ENCODE data around the gene PRR29.
"Not testable (repeated sequence)": the region's sequence is repeated elsewhere in the genome, so short reads cannot be mapped to it uniquely, and the experiment has no call there.

PRR29 gene

DNA sequence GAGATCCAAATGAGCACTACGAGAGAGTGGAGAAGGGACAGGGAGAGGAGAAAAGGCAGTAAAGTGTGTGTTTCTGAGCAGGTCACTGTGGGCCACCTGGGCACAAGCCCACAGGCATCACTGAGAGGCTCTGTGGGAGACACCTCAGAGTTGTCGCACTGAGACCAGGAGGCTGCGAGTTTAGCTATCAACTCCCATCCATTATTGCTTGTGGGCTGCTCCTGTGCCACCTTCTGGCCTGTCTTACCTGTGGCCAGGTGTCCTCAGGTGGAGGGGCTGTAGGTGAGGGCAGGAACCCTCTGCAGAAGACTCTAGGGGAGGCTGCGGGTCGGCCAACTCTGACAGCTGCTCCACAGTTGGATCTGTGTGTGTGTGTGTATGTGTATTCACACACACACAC, 2.5 kb upstream of the PRR29 start:
- no peak for DNase-seq

DNA sequence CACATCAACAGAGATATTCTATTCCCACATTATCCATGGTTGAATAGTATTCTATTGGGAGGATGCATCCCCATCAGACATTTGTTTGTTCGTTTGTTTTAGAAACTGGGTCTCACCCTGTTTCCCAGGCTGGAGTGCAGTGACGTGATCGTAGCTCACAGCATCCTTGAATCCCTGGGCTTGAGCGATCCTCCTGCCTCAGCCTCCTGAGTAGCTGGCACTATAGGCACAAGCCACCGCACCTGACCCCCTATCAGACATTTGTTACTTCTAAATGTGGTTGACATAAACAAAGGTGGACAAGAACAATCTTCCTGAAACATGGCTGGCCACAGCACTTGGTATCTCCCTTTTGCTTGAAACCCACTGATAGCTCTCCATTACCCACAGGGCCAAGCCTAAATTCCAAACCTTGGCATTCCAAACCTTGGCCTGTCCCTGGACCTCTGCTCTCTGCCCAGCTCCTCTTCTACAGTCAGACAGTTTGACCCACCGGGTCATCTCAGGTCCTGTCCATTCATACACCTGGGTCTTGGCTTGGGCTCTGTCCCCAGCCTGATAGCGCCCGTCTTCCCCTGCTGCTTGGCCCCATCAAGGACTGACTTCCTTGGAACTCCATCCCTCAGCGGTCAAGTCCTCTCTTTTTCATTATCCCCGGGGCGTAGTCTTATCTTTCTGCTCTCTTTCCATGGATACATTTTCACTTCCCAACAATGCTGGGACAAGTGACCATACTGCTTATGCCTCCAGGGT, 1.5 kb upstream of the PRR29 start:
- no peak for DNase-seq

DNA sequence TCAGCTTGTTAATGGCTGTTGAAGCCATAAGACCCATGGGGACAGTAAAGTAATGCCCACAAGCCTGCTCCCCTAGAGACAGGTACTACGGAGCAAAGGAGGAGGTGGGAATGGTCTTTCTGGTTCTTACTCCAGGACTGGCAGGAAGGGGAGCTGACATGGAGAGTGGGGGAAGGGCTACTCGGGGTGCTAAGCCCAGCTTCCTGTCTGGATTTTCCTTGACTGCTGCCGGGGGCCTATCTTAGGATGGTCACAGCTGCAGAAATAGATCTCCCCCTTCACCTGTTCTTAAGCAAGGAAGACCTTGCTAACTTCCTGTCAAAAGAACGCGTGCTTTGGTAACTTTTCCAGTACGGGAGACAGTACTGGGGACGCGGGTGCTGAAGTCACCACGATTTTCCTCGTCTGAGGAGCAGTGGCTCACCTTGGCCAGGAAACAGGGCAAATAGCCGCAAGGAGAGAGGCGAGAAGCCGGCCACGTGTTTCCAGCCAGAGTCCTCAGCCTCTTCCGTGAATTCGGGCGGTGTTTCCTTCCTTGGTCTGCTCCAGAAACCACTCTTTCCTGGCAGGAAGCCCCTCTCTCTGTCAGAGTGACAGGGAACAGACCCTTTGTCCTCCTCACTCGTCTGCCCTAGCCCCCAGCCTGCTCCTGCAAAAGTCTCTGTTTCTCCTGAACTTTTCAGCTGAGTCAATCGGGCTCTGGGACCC, 656 bp upstream of the PRR29 start:
- DNase-seq: no peak

DNA sequence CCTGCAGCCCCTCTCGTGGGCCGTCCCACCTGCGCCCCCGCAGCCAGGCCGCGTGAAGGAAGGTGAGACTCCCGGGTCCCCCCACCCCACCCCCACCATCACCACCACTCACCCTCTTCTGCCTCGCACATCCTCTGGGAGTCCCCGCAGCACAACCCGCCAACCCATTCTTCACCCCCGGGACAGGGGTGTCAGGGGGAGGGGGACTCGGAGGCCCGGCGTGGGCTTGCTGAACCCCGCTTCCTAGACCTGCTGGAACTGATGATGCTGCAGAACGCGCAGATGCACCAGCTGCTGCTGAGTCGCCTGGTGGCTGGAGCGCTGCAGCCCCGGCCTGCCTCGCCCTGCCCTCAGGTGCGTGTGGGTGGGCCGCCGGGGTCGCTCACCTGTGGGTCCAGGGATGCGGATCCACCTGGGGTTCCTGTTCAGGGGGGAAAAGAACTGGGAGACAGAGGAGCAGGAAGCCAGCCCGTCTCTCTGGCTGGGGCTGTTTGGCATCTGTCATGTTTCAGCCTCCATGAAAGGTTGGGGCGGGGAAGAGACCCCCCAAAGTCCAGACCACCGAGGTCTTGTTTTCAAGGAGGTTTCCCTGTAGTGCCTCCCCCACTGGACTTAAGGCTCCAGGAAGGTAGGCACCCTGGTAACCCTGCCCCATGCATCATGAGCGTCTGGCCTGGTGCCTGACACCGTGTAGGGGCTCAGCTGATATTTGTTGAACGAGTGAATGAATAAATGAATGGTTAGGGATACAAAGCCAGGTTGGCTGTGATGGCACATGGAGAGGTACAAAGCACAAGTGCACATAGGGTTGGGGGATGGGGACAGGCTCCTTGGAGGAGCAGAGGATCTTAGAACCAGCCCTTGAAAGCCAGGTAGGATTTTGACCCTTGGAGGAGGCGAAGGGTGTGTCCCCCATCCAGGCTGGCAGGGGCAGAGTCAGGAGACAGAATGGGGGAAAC, 849 bp downstream of the PRR29 start:
- DNase-seq: peak in 2 of 56 donors; percentile 10 to 56

DNA sequence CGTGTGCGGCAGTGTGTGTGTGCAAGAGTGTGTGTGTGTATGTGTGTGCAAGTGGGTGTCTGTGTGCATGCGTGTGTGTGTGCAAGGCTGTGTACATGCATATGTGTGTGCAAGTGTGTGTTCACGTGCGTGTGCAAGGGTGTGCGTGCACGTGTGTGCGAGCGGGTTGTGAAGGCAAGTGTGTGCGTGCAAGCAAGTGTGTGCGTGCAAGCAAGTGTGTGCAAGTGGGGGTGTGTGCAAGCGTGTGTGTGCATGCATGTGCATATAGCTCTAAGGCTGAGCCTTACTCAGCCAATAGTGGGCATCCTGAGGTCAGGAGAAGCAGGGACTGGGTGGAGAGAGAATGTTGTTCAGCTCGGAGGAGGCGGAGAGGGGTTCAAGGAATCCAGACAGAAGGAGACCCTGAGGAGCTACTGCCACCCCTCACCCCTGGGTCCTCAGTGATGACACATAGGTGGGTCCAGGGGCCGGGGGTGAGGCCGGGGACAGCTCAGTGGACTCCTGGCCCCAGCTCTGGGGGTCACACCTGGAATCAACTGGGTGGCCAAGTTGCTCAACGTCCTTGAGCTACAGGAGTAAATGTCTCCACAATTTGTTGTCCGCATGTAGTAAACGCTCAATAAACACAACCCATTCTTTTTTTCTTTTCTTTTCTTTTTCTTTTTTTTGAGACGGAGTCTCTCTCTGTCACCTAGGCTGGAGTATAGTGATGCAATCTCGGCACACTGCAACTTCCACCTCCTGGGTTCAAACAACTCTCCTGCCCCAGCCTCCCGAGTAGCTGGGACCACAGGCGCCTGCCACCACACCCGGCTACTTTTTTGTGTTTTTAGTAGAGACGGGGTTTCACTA, 1.8 kb downstream of the PRR29 start:
- no peak for DNase-seq

DNA sequence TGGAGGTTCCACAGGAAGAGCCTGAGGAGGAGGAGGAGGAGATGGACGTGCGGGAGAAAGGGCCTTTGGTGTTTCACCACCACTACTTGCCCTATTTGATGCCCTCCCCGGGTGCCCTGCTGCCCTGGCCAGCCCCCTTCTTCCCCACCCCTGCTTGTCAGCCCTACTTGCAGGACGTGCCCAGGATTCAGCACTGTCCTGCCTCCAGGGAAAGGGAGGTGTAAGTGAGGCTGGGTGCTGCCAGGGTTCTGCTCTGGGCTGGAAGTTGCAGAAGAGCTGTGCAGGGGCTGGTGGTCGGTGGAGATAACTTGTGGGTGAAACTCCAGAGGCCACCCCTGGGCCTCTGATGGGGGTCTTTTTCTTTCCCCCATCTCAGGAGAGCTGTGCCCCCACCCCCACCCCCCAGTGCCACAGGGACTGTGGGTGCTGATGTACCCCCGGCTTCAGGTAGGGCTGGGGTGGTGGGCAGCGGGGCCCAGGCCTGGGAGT, 3.0 kb downstream of the PRR29 start:
- DNase-seq: no peak

DNA sequence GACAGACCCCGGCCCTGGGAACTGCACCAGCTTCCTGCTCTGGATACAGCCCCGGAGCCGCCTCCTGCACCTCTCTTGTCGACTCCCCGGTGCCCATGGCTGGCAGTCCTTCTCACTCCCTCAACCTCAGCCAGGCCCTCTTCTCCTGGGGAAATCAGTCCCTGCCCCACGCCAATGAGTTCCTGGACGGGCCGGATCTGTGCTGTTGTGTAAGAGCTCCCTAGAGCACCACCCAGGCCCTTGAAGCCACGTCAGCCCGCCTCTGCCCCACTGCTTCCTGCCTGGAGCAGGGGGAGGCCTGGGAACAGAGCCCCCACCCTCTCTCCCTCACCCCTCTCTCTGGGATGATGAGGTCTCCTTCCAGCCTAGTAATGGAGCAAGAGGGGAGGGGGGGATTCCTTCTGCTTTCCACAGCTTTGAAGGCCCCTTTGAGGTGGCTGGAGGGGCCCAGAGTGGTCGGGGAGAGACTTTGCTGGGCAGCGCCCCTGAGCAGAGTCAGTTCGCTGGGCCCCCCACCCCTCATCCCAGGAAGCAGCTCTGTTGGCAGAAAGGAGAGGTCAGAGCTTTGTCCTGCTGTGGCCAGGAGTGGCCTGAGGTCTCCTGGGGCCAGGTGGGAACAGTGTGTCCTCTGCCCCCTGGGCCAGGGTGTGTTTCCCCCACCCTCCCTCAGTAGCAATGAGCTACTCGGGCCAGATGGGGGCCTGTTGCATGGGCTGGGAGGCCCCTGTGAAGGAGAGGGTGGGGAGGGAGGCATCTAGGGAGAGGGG, 3.8 kb downstream of the PRR29 start:
- DNase-seq: no peak

DNA sequence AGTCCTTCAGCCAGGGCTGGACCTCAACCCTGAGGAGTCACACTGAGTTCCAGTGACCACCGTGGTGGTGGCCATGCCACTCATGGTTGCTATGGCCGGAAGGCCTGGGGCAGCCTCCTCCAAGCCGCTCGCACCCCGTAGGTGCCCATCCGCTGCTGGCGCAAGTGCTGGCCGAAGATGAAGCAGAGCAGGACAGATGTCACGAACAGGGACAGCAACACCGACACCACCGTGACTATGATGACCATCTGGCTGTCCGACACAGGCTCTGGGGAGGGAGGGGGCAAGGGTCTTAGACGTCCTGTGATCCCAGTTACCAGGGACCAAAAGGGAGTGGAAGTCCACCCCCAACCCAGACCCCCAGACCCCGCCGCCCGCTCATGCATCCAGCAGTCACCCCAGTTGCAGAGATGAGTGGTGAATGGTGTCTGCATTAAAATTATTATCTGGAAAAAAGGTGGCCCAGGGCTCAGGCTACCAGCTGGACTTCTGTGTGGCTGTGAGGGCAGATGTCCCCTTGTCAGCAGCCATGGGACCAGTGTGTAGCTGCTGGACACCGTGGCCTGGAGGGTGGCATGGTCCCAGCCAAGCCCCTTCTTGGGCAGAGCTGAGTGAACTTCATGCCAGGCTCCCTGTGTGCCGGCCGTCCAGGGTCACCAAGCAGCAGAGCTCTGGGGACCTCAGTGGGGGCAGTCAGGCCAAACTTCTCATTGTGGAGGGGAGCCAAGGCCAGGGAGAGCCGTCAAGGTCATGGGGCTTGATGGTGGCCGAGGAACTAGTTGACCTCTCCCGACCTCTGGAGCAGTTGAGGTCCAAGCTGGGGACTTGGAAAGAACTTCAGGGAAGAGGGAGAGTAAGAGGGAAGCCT, 4.7 kb downstream of the PRR29 start:
- no peak for DNase-seq

DNA sequence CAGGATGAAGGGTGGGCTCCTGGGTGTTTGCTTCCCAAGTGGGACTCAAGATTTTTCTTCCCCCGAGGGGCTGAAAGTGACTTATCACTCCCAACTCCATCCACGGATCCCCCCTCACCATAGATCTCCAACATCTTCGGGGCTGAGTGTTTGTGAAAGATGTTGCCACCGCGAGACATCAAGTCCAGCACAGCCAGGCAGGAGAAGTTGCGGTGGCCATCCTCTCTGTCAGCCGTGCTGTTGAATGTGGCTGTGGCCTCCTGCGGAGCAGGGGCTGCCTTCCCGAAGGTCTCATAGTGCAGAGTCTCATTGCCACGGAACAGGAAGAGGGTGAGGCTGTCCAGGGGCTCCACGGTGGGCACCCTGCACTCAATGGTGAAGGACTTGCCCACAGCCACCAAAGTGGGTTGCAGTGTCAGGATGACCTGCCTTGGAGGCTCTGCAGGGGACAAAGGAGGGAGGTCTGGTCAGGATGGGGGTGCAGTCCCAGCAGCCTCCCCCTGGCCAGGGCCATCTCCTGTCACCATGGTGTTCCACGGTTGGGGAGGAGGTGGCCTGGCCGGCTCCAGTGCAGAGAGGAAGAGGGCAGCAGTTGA, 5.5 kb downstream of the PRR29 start:
- no peak for DNase-seq

DNA sequence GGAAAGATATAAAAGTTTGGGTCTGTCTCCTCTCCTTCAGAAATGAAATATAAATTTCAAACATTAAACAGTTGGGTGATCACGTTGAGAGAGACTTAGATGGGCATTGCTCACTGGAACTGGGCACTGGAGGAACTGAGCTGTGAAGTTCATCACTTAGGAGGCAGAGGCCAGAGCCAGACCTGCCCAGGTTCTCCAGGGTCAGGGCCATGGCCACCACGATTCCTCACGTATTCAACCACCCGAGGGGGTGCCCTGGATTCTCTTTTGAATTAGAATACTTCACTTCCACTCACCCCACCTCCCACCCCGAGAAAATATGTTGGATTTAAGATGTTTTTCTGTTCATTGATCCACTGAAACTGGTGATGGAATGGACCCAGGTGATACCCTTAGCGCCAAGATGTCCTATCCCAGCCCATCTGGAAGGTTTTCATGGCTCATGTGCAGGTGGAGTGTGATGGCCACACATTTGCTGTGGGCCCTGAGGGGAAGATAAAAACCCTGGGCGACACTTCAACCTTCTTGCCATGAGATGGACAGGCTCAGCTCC, 6.1 kb downstream of the PRR29 start:
- DNase-seq: no peak

DNA sequence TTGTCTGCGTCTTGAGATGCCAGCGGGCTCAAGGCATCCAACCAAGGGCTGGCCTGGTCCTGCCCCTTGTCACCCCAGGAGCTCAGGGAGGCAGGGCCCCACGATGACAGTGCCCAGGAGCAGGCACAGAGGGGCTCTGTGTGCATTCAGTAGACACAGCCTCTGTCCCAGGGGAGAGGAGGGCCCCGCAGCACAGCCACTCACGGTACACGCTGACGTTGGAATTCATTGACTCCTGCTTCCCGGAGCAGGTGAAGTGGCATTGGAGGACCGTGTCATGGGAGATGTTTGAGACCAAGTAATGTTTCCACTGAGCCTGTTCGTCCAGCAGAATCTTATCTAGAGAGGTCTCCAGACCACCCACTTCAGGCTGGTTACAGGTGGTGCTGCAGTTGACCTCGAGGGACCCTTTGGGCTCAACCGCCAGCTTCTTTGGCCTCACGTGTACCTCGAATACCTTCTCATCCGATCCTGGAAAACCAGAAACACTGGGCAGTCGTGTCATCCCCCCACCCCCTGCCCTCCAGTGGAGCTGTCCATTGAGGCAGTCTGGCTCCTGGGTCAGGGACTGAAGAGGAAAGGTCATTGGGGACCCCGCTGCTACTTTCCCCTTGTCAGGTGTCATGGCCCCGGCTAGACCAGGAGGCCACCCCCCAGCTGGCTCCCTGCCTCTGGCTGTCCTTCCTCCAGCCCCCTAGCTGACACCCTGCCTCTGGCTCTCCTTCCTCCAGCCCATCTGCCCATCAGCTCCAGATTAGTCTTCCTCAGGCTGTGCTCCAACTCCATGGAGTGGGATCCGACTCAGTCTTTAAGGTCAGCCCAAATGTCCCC, 7.0 kb downstream of the PRR29 start:
- DNase-seq: no peak

DNA sequence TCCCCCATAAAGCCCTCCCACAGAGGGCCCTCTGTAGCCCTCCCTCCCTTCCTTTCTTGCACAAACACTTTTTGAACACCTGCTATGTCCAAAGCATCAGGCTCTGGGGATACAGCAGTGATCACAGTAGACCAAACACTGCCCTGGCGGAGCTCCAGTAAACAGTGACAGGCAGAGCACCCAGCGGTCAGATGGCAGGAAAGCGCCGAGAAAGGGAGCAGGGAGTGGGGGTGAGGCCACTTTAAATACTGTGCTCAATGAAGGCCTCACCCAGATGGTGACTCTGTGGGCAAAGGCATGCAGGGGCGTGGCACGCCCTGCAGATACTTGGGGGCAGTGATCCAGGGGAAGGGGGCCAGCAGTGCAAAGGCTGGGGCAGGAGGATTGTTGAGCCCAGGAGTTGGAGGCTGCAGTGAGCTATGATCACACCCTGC, 7.6 kb downstream of the PRR29 start:
- DNase-seq: no peak

DNA sequence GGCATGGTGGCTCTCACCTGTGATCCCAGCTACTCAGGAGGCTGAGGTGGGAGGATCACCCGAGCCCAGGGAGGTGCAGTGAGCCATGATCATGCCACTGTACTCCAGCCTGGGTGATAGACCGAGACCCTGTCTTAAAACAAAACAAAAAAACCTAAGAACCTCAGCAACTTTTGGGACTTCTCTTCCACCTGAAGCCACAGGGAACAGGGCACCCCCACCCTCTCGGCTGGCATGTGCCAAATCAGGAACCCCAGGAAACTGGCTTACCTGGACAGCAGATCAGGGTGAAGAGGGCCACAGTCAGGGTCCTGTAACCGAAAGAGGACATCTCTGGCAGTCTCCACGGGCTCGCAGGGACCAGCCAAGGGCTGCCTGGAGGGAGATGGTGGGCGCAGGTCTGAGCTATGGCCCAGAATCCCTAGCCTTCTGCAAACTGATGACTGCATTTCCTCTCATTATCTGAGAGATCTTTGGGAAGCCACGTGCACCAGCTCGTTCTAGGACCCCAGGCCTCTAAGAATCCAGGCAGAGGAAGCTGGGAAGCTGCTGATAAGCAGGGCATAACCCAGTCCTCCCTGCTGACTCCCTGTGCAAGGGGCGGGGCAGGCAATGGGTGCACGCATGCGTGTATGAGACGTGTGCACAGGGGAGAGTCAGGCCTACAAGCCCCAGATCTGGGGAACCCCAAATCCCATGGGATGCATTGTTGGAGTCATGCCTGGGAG, 8.4 kb downstream of the PRR29 start:
- DNase-seq: no peak

DNA sequence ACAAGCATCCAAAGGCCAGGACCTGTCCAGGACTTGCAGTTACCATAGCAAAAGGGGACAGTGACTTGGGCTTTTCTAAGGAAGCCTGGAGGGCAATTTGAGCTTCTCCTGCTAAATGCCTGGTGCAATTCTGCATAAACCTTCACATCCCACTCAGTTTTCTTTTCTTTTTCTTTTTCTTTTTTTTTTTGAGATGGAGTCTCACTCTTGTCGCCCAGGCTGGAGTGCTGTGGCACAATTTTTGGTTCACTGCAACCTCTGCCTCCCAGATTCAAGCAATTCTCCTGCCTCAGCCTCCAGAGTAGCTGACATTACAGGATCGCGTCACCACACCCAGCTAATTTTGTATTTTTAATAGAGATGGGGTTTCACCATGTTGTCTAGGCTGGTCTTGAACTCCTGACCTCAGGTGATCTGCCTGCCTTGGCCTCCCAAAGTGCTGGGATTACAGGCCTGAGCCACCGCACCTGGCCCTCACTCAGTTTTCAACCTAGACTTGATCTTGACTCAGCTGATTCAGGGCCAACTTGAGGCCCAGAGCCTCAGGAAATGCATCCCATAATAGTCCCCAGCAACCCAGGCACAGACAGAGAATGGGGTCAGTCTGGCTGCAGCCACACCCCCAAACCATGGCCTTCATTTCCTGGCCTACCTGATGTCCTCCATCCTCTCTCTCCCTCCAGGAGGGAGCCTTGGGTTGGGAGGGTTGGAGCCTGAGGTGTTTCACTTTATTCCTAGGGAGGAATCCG, 9.1 kb downstream of the PRR29 start:
- DNase-seq: not testable (repeated sequence)

DNA sequence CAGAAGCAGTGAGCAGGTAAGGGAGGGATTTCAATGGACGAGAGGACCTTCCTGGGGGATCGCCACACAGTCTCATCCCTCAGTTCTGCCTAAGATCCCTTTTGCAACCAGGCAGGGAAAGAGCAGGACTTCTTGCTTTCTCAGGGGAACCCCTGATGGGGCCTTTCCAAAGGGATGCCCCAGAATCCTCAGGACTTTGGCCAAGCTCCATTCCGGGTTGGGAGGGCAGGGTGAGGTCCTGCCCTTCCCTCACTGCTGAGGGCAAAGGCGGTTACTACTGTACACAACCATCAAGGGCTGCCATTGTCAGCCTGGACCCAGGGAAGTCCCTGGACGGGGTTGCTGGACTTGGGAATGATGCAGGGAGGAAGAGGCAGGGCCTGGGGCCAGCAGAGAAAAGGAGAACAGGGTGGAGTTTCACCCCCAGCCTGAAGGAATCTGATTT, 9.7 kb downstream of the PRR29 start:
- no peak for DNase-seq

DNA sequence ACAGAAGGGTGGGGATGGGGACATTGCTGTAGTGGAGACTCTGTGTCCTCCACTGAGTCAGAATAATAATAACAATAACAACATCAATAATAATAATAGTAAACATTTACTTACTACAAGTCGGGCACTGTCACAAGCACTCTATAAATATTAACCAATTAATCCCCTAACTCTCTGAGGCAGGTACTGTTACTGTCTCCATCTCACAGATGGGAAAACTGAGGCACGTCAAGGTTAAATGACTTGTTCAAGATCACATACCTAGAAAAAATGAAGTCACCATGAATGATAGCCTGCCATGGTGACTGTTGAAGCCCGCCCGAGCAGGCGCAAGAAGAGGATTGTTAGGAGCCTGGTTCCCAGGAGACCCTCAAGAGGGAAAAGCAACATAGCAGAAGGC, 10.2 kb downstream of the PRR29 start:
- no peak for DNase-seq

Measured in nucleus accumbens (tissue), 56 donors.